ENCODE data around the gene FOXA3. TPM values are rescaled to one million over a fixed set of nuclear protein-coding genes. Genes with fewer than 3 reads are reported as not detected.

FOXA3 gene
- total RNA-seq, 2 experiments from 2014 or later, result not detected

- Histone ChIP-seq H3K4me3 (ENCODE audit: low read length) (no peak overlapping the region), H3K4me1 (ENCODE audit: insufficient read depth, low read length) (peaks cover 25% of the 10 kb centered on the region), H3K27ac (ENCODE audit: low read depth in 1 of 2, low read length in 2 of 2) (no peak overlapping the region), H3K36me3 (ENCODE audit: insufficient read depth, low read length) (peaks cover 17% of the 10 kb centered on the region), H3K27me3 (ENCODE audit: control insufficient read depth in 1 of 2, insufficient read depth in 2 of 2, low read length in 2 of 2) (peaks cover 7 to 13% of the 10 kb centered on the region in 2 experiments), H3K9me3 (ENCODE audit: control insufficient read depth in 1 of 2, insufficient read depth in 1 of 2, low read length in 2 of 2) (no peaks in the 10 kb centered on the region)
- Mint-ChIP-seq H3K27me3 (peaks cover 25% of the 10 kb centered on the region), H3K4me1 (ENCODE audit: low read depth) (peaks cover 6% of the 10 kb centered on the region), H3K27ac (no peak overlapping the region), H3K9me3 (no peaks in the 10 kb centered on the region), H3K36me3 (ENCODE audit: low read depth) (peaks cover 12% of the 10 kb centered on the region), H3K4me3 (no peak overlapping the region)
- DNase-seq, result peak; percentile 92 to 98 (median 96)
- intact Hi-C loops (cut with DNase I, micrococcal nuclease), result loop anchor here (1.0 to 5.0 kb wide), 5 partner anchors 45 to 200 kb away; partner anchors contain the start of genes FOXA3 (in 1 of the 2) and SYMPK (in 1 of the 2)
- POLR2A ChIA-PET, result interaction anchor here (0.6 to 1.4 kb wide), 3 partner anchors 21 to 86 kb away, joined by 3 to 8 read pairs (median 5); partner anchors contain the start of genes MYPOP and SYMPK
- peak; percentile 100 for ATAC-seq (ENCODE audit: poor library complexity)
- CTCF ChIA-PET, result interaction anchor here (0.6 to 2.6 kb wide), 31 partner anchors 9 to 1174 kb away, joined by 3 to 27 read pairs (median 4); partner anchors contain the start of genes CCDC61, DMWD, FOXA3 and IRF2BP1
- peak; percentile 100 for TF ChIP-seq CTCF (IDR thresholded peaks at IDR 0.05)
Measured at GRCh38 chr19:45817010-45817724, 47.0 kb upstream of the FOXA3 start.

- intact Hi-C loops (cut with DNase I, micrococcal nuclease), result loop anchor here (1.0 to 5.0 kb wide), 5 partner anchors 44 to 199 kb away; partner anchors contain the start of genes FOXA3 (in 1 of the 2) and SYMPK (in 1 of the 2)
- peak in 2 of 14 experiments; percentile 21 to 50 for DNase-seq
Measured at GRCh38 chr19:45817725-45818301, 46.3 kb upstream of the FOXA3 start.

More at GRCh38 chr19:45817725-45818301, 46.3 kb upstream of the FOXA3 start:
- Mint-ChIP-seq H3K9me3 (no peaks in the 10 kb centered on the region), H3K4me1 (ENCODE audit: low read depth) (peaks cover 6% of the 10 kb centered on the region), H3K27me3 (peaks cover 18% of the 10 kb centered on the region), H3K36me3 (ENCODE audit: low read depth) (peaks cover 12% of the 10 kb centered on the region), H3K27ac (no peak overlapping the region), H3K4me3 (no peak overlapping the region)
- TF ChIP-seq CTCF (IDR thresholded peaks at IDR 0.05), result no peak
- Histone ChIP-seq H3K4me3 (ENCODE audit: low read length) (no peak overlapping the region), H3K4me1 (ENCODE audit: insufficient read depth, low read length) (peaks cover 25% of the 10 kb centered on the region), H3K27me3 (ENCODE audit: control insufficient read depth in 1 of 2, insufficient read depth in 2 of 2, low read length in 2 of 2) (peaks cover 7 to 13% of the 10 kb centered on the region in 2 experiments), H3K9me3 (ENCODE audit: control insufficient read depth in 1 of 2, insufficient read depth in 1 of 2, low read length in 2 of 2) (no peaks in the 10 kb centered on the region), H3K27ac (ENCODE audit: low read depth in 1 of 2, low read length in 2 of 2) (no peak overlapping the region), H3K36me3 (ENCODE audit: insufficient read depth, low read length) (peaks cover 23% of the 10 kb centered on the region)
- CTCF ChIA-PET, result interaction anchor here (1.3 to 2.6 kb wide), 9 partner anchors 10 to 65 kb away, joined by 3 to 27 read pairs (median 8); partner anchors contain the start of genes DMWD and SIX5
- no peak for ATAC-seq (ENCODE audit: poor library complexity)
- POLR2A ChIA-PET, result interaction anchor here (0.6 to 1.4 kb wide), 3 partner anchors 21 to 85 kb away, joined by 3 to 8 read pairs (median 4); partner anchors contain the start of genes MYPOP and SIX5
